ENCODE measurements around the gene ACAA1. TPM values are rescaled to one million over a fixed set of nuclear protein-coding genes. Genes with fewer than 3 reads are reported as not detected.
"Not testable (repeated sequence)": the region's sequence is repeated elsewhere in the genome, so short reads cannot be mapped to it uniquely, and the experiment has no call there.

Gene ACAA1
- polyA plus RNA-seq, 1 of the 3 experiments (the other 2 are of a cell fraction): 86.4 TPM

DNA sequence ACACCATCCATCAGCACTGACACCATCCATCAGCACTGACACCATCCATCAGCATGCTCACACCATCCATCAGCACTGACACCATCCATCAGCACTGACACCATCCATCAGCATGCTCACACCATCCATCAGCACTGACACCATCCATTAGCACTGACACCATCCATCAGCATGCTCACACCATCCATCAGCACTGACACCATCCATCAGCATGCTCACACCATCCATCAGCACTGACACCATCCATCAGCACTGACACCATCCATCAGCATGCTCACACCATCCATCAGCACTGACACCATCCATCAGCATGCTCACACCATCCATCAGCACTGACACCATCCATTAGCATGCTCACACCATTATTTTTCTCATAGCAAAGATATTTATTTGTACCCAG, 49.6 kb downstream of the ACAA1 start:
- H3K27ac ChIP-seq (ENCODE audit: low read depth in 2 of 2, low read length in 1 of 2); H3K79me2 ChIP-seq (ENCODE audit: insufficient read depth); H3F3A ChIP-seq (replicated peaks; ENCODE audit: insufficient read depth); H2AFZ ChIP-seq (ENCODE audit: low read depth); H3K36me3 ChIP-seq (replicated peaks in 1 of 2; ENCODE audit: control insufficient read depth in 1 of 2, insufficient read depth in 2 of 2, low read length in 1 of 2); H3K4me3 ChIP-seq (ENCODE audit: low read depth in 2 of 2, low read length in 1 of 2); H3K27me3 ChIP-seq (ENCODE audit: insufficient read depth); H3K9me2 ChIP-seq; H3K9me3 ChIP-seq; POLR2A ChIA-PET; H3K9ac ChIP-seq; DNase-seq; H4K20me1 ChIP-seq (ENCODE audit: insufficient read depth); H3K4me1 ChIP-seq (ENCODE audit: control insufficient read depth in 1 of 2, insufficient read depth in 2 of 2, low read depth in 1 of 2, low read length in 1 of 2); H3K4me2 ChIP-seq; CTCF ChIA-PET: not testable (repeated sequence)

DNA sequence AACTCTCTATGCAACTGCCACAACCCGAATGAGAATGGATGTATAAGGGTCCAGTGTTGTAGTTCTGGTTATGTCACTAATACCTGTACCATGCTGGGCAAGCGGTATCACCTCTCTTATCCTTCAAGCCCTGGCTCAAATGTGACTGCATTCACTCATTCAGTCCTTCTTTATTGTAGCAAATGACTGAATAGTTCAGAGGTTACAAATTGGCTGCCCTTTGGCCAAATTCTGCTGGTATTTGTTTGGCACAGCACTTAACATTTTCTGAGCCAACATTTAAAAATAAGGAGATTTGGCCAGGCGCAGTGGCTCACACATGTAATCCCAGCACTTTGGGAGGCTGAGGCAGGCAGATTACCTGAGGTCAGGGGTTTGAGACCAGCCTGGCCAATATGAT, 50.4 kb downstream of the ACAA1 start:
- Histone ChIP-seq H3K36me3 (replicated peaks in 1 of 2; ENCODE audit: control insufficient read depth in 1 of 2, insufficient read depth in 2 of 2, low read length in 1 of 2) (no peaks in the 10 kb centered on the region), H3K4me3 (ENCODE audit: low read depth in 2 of 2, low read length in 1 of 2) (no peak overlapping the region), H3K27me3 (ENCODE audit: insufficient read depth) (no peaks in the 10 kb centered on the region; the same call in 1 of the 2 replicates), H3K9ac (no peak overlapping the region), H3K79me2 (ENCODE audit: insufficient read depth) (no peaks in the 10 kb centered on the region), H4K20me1 (ENCODE audit: insufficient read depth) (no peaks in the 10 kb centered on the region), H3K27ac (ENCODE audit: low read depth in 2 of 2, low read length in 1 of 2) (no peak overlapping the region), H3K4me1 (ENCODE audit: control insufficient read depth in 1 of 2, insufficient read depth in 2 of 2, low read depth in 1 of 2, low read length in 1 of 2) (no peaks in the 10 kb centered on the region; a peak in 1 of 4 replicates), H3K9me3 (no peaks in the 10 kb centered on the region), H3F3A (replicated peaks; ENCODE audit: insufficient read depth) (peaks cover 9% of the 10 kb centered on the region), H3K9me2 (no peaks in the 10 kb centered on the region), H2AFZ (ENCODE audit: low read depth) (no peak overlapping the region), H3K4me2 (no peak overlapping the region)
- ChIA-PET POLR2A (no interaction called here), CTCF (no interaction called here)
- TF ChIP-seq, protein P1, sequence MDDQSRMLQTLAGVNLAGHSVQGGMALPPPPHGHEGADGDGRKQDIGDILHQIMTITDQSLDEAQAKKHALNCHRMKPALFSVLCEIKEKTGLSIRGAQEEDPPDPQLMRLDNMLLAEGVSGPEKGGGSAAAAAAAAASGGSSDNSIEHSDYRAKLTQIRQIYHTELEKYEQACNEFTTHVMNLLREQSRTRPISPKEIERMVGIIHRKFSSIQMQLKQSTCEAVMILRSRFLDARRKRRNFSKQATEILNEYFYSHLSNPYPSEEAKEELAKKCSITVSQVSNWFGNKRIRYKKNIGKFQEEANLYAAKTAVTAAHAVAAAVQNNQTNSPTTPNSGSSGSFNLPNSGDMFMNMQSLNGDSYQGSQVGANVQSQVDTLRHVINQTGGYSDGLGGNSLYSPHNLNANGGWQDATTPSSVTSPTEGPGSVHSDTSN (IDR thresholded peaks at IDR 0.05): no peak
- TF ChIP-seq SMC3 (IDR thresholded peaks at IDR 0.05; ENCODE audit: low read depth, low read length): no peak
- DNase-seq: no peak
- WGBS (ENCODE audit: low lambda C conversion rate): 74% methylated on average over 3 of the region's 3 CpGs

DNA sequence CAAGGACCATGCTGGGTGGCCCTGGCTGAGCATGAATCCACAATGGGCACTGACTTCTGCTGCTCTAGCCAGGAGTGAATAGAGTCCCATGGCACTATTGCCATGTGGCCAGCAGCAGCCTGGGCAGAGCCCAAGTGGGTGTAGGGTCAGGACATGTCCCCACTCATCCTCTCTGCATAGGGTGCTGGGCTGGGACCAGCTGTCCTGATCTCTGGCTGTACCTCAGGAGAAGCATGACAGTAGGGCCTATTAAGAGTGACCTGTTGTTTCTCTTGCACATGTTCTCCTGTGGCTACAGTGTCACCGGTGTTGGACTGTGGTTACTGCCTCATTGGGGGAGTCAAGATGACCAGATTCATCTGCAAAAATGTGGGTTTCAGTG, 51.0 kb downstream of the ACAA1 start:
- 17% methylated on average over 1 of the region's 1 CpG for WGBS (ENCODE audit: low lambda C conversion rate)
- POLR2A ChIA-PET: no interaction called here
- no peaks in the 10 kb centered on the region; a peak in 1 of 4 replicates for H3K4me1 ChIP-seq (ENCODE audit: control insufficient read depth in 1 of 2, insufficient read depth in 2 of 2, low read depth in 1 of 2, low read length in 1 of 2)

More for the DNA sequence above, 51.0 kb downstream of the ACAA1 start:
- Histone ChIP-seq H3K9me3 (no peaks in the 10 kb centered on the region), H3K27ac (ENCODE audit: low read depth in 2 of 2, low read length in 1 of 2) (no peak overlapping the region), H3K4me2 (no peak overlapping the region), H3K4me3 (ENCODE audit: low read depth in 2 of 2, low read length in 1 of 2) (no peak overlapping the region), H4K20me1 (ENCODE audit: insufficient read depth) (no peaks in the 10 kb centered on the region), H3F3A (replicated peaks; ENCODE audit: insufficient read depth) (peaks cover 9% of the 10 kb centered on the region), H2AFZ (ENCODE audit: low read depth) (no peak overlapping the region), H3K27me3 (ENCODE audit: insufficient read depth) (no peaks in the 10 kb centered on the region), H3K9ac (no peak overlapping the region), H3K79me2 (ENCODE audit: insufficient read depth) (no peaks in the 10 kb centered on the region), H3K9me2 (no peaks in the 10 kb centered on the region), H3K36me3 (replicated peaks in 1 of 2; ENCODE audit: control insufficient read depth in 1 of 2, insufficient read depth in 2 of 2, low read length in 1 of 2) (no peaks in the 10 kb centered on the region)
- CTCF ChIA-PET: interaction anchor here (1.1 kb wide), 1 partner anchor 12 kb away, joined by 3 read pairs; no protein-coding TSS in a partner anchor
- no peak for DNase-seq
- TF ChIP-seq, protein P2, sequence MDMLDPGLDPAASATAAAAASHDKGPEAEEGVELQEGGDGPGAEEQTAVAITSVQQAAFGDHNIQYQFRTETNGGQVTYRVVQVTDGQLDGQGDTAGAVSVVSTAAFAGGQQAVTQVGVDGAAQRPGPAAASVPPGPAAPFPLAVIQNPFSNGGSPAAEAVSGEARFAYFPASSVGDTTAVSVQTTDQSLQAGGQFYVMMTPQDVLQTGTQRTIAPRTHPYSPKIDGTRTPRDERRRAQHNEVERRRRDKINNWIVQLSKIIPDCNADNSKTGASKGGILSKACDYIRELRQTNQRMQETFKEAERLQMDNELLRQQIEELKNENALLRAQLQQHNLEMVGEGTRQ (IDR thresholded peaks at IDR 0.05; ENCODE audit: borderline replicate concordance, low read depth, low read length): no peak
- TF ChIP-seq SMC3 (IDR thresholded peaks at IDR 0.05; ENCODE audit: low read depth, low read length): no peak
